SH-SY5Y (cell line): ENCODE results near the gene MND1.

Source experiments
- GATA2 ChIP-seq: IDR thresholded peaks from 2 replicates; pipeline ENCODE4 v1.6.1; 2011; ENCODE audit warnings: mild to moderate bottlenecking, low read depth, low read length
- GATA3 ChIP-seq: IDR thresholded peaks from 2 replicates; pipeline ENCODE4 v1.6.1; 2011; ENCODE audit warnings: low read depth, mild to moderate bottlenecking, low read length, moderate library complexity

DNA sequence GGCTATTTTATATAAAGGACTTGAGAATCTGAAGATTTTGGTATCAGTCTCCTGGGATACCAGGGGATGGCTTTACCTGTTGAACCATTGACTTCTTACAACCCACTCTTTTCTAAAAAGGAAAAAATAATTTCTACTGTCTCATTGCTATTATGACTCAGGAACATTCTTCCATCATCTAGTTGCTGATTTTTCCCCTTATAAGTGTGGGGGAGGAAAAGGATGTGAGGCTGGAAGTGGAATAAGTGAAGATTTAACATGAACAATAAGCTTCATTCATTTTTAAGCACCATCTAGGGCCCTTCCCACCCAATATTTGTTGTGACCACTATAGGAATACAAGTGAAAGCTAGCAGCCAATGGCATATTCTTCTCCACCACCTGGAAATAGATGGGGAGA, 10.6 kb upstream of the MND1 start:
- TF ChIP-seq GATA3 (no peak), GATA2 (no peak)
